Karpas-422 (cell line): Measurements from ENCODE around the gene SMIM35. TPM values are rescaled to one million over a fixed set of nuclear protein-coding genes. Genes with fewer than 3 reads are reported as not detected.
"Not testable (repeated sequence)": the region's sequence is repeated elsewhere in the genome, so short reads cannot be mapped to it uniquely, and the experiment has no call there.

Experiments used
- DNase-seq: peaks from one replicate; pipeline ENCODE4 v3.0.0-alpha.2; 2015
- H2AFZ ChIP-seq: fragments of 200-600 bp; sonication (generic); 2 replicates; pipeline ENCODE4 v1.6.1; 2014; ENCODE audit warnings: antibody characterized with exemption, low read length, mixed read lengths
- H3K27ac ChIP-seq: fragments of 200-600 bp; sonication (generic); 2 replicates; pipeline ENCODE4 v1.5.1; 2014; ENCODE audit warnings: mild to moderate bottlenecking, low read length, moderate library complexity
- H3K27me3 ChIP-seq: fragments of 200-600 bp; sonication (generic); 2 replicates; pipeline ENCODE4 v1.6.1; 2014; ENCODE audit warnings: low read length, mixed read lengths
- H3K36me3 ChIP-seq: fragments of 200-600 bp; sonication (generic); 2 replicates; pipeline ENCODE4 v1.6.1; 2014; ENCODE audit warnings: low read length, mixed read lengths; ENCODE audit not compliant: insufficient read depth
- H3K4me1 ChIP-seq: fragments of 200-600 bp; sonication (generic); 2 replicates; pipeline ENCODE4 v1.6.1; 2014; ENCODE audit warnings: mild to moderate bottlenecking, low read length, mixed read lengths
- H3K4me2 ChIP-seq: fragments of 200-600 bp; sonication (generic); 2 replicates; pipeline ENCODE4 v1.6.1; 2014; ENCODE audit warnings: low read length, low read depth, mild to moderate bottlenecking; ENCODE audit not compliant: poor library complexity, severe bottlenecking
- H3K4me3 ChIP-seq: fragments of 200-600 bp; sonication (generic); 2 replicates; pipeline ENCODE4 v1.5.1; 2014; ENCODE audit warnings: mild to moderate bottlenecking, antibody characterized with exemption, low read length, mixed read lengths
- H3K79me2 ChIP-seq: fragments of 200-600 bp; sonication (generic); 2 replicates; pipeline ENCODE4 v1.6.1; 2014; ENCODE audit warnings: mild to moderate bottlenecking, low read length, mixed read lengths
- H3K9ac ChIP-seq: fragments of 200-600 bp; sonication (generic); 2 replicates; pipeline ENCODE4 v1.6.0; 2014; ENCODE audit warnings: low read length
- H3K9me2 ChIP-seq: fragments of 200-600 bp; sonication (generic), shearing (Covaris generic); replicated peaks from 2 replicates; pipeline ENCODE4 v1.6.0; 2014; ENCODE audit warnings: mild to moderate bottlenecking, low read length, moderate library complexity; ENCODE audit not compliant: insufficient read depth
- H3K9me3 ChIP-seq: fragments of 300-700, 200-600 bp; sonication (generic); 2 replicates; pipeline ENCODE4 v1.6.1; 2014; ENCODE audit warnings: low read length, mixed read lengths
- H4K20me1 ChIP-seq: fragments of 200-600 bp; sonication (generic); 2 replicates; pipeline ENCODE4 v1.6.1; 2014; ENCODE audit warnings: mild to moderate bottlenecking, antibody characterized with exemption, low read length, low read depth; ENCODE audit not compliant: insufficient read depth
- total RNA-seq: library from RNA; depleted of rRNA; stranded (reverse); fragments of >200 nt; shearing (Covaris generic); gene quantifications from 2 replicates; pipeline ENCODE4 v1.2.3, GENCODE V29; 2014; ENCODE audit warnings: low replicate concordance

SMIM35 gene
- total RNA-seq, 1 experiment from 2014 or later: not detected

GRCh38 chr11:118012083-118012669 is 74.6 kb downstream of the SMIM35 start:
- Histone ChIP-seq H3K79me2 (no peaks in the 10 kb centered on the region), H3K9me2 (no peaks in the 10 kb centered on the region), H3K4me1 (peaks cover 65% of the 10 kb centered on the region), H3K4me3 (no peak overlapping the region), H3K36me3 (no peaks in the 10 kb centered on the region), H3K27me3 (no peaks in the 10 kb centered on the region), H2AFZ (no peak overlapping the region), H3K9ac (peak overlapping the region; percentile 90), H4K20me1 (no peaks in the 10 kb centered on the region), H3K27ac (peak overlapping the region; percentile 100), H3K9me3 (no peaks in the 10 kb centered on the region), H3K4me2 (peak overlapping the region; percentile 92)
- DNase-seq: peak; percentile 65

- Histone ChIP-seq H3K27ac (peak overlapping the region; percentile 100), H3K9ac (peak overlapping the region; percentile 90), H3K27me3 (no peaks in the 10 kb centered on the region), H4K20me1 (no peaks in the 10 kb centered on the region), H3K4me1 (peaks cover 74% of the 10 kb centered on the region), H2AFZ (no peak overlapping the region), H3K9me2 (no peaks in the 10 kb centered on the region), H3K9me3 (no peaks in the 10 kb centered on the region), H3K36me3 (no peaks in the 10 kb centered on the region), H3K4me2 (peak overlapping the region; percentile 92), H3K79me2 (no peaks in the 10 kb centered on the region), H3K4me3 (peak overlapping the region; percentile 67)
- DNase-seq: peak; percentile 90
Measured at GRCh38 chr11:118010738-118011461, 75.9 kb downstream of the SMIM35 start.

GRCh38 chr11:118009864-118010737 is 76.7 kb downstream of the SMIM35 start:
- H3K27me3 ChIP-seq: no peaks in the 10 kb centered on the region
- H3K4me1 ChIP-seq: peaks cover 76% of the 10 kb centered on the region
- peak overlapping the region; percentile 90 for H3K9ac ChIP-seq
- peak overlapping the region; percentile 92 for H3K4me2 ChIP-seq
- no peaks in the 10 kb centered on the region for H3K36me3 ChIP-seq
- no peaks in the 10 kb centered on the region for H4K20me1 ChIP-seq
- H3K4me3 ChIP-seq: peak overlapping the region; percentile 67
- H3K79me2 ChIP-seq: no peaks in the 10 kb centered on the region
- peak; percentile 93 for DNase-seq
- peak overlapping the region; percentile 100 for H3K27ac ChIP-seq
- no peak overlapping the region for H2AFZ ChIP-seq
- no peaks in the 10 kb centered on the region for H3K9me2 ChIP-seq
- H3K9me3 ChIP-seq: no peaks in the 10 kb centered on the region

GRCh38 chr11:118008271-118008911 is 78.4 kb downstream of the SMIM35 start:
- no peak for DNase-seq
- H3K79me2 ChIP-seq: no peaks in the 10 kb centered on the region
- peak overlapping the region; percentile 100 for H3K27ac ChIP-seq
- H3K4me2 ChIP-seq: peak overlapping the region; percentile 92
- H3K9me2 ChIP-seq: no peaks in the 10 kb centered on the region
- no peaks in the 10 kb centered on the region for H3K9me3 ChIP-seq
- H4K20me1 ChIP-seq: no peaks in the 10 kb centered on the region
- peak overlapping the region; percentile 61 for H3K9ac ChIP-seq
- H3K36me3 ChIP-seq: no peaks in the 10 kb centered on the region
- no peak overlapping the region for H2AFZ ChIP-seq
- peak overlapping the region; percentile 15; the same call in 1 of the 2 replicates for H3K4me3 ChIP-seq
- H3K4me1 ChIP-seq: peaks cover 82% of the 10 kb centered on the region
- H3K27me3 ChIP-seq: no peaks in the 10 kb centered on the region

DNA sequence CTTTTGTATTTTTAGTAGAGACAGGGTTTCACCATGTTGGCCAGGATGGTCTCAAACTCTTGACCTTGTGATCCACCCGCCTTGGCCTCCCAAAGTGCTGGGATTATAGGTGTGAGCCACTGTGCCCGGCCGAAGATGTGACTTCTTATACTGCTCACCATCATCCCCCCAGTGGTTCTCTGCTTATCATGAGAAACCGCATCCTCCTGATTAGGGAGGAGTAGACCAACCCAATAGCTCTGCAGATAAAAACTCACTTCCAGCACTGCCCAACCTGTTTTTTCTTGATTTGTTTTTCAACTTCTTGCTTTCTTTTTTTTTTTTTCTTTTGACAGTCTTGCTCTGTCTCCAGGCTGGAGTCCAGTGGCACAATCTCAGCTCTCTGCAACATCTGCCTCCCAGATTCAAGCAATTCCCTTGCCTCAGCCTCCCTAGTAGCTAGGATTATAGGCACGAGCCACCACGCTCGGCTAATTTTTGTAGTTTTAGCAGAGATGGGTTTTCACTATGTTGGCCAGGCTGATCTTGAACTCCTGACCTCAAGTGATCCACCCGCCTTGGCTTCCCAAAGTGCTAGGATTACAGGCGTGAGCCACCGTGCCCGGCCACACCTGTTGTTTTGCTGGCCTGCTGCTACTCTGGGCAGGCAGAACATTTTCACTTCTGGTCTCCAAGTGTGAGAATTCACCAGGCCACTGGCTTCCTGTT is 79.0 kb downstream of the SMIM35 start:
- H3K27me3 ChIP-seq, H3K9me2 ChIP-seq, H3K79me2 ChIP-seq, H3K36me3 ChIP-seq, H4K20me1 ChIP-seq, H2AFZ ChIP-seq, H3K4me3 ChIP-seq, H3K9me3 ChIP-seq: not testable (repeated sequence)
- Histone ChIP-seq H3K9ac (peak overlapping the region; percentile 61), H3K4me1 (peaks cover 84% of the 10 kb centered on the region), H3K27ac (peak overlapping the region; percentile 100), H3K4me2 (peak overlapping the region; percentile 92)
- peak; percentile 65 for DNase-seq

DNA sequence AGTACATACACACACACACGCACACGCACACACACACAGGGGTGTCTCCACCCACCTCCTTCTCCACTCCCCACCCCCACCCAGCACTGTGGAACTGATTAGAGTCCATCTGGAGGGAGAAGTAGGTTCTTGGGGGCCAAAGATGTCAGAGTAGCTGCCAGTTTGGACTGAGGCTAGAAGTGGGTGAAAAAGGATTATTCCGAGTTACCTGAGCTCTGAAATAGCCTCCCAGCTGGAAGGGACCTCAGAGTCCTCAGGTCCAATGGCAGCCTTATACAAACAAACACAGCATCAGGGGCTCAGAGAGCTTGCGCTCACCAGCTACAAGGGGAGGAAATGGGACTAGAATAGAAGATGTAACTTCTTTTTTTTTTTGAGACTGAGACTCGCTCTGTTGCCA is 79.7 kb downstream of the SMIM35 start:
- peak; percentile 75 for DNase-seq
- Histone ChIP-seq H3K36me3 (no peaks in the 10 kb centered on the region), H3K27me3 (no peaks in the 10 kb centered on the region), H3K4me1 (peaks cover 84% of the 10 kb centered on the region), H3K27ac (peak overlapping the region; percentile 100), H3K9me3 (no peaks in the 10 kb centered on the region), H3K79me2 (no peaks in the 10 kb centered on the region), H3K9me2 (no peaks in the 10 kb centered on the region), H3K4me2 (peak overlapping the region; percentile 92), H4K20me1 (no peaks in the 10 kb centered on the region), H2AFZ (no peak overlapping the region), H3K9ac (peak overlapping the region; percentile 61), H3K4me3 (peak overlapping the region; percentile 47)

DNA sequence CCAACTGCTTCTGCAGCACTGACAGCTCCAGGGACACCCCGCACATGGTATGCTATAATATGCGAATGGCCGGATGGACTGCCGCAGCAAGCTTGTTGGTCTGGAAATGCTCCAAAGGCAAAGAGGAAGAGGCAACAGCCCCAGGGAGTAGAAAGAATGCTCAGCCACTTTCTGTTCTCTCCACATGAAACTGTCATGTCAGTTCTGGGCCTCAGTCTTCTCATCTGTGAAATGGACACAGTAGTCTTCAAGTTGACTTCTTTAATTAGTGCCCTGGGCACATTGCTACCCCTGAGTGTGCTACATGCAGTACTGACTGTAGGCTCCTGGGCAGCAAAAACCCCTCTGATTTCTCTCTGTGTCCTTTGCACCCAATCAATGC is 80.6 kb downstream of the SMIM35 start:
- Histone ChIP-seq H3K9ac (no peak overlapping the region; the same call in 1 of the 2 replicates), H3K4me3 (no peak overlapping the region), H3K4me1 (peaks cover 81% of the 10 kb centered on the region), H3K27me3 (no peaks in the 10 kb centered on the region), H4K20me1 (no peaks in the 10 kb centered on the region), H2AFZ (no peak overlapping the region), H3K36me3 (no peaks in the 10 kb centered on the region), H3K4me2 (peak overlapping the region; percentile 92), H3K27ac (peak overlapping the region; percentile 100), H3K9me3 (no peaks in the 10 kb centered on the region), H3K79me2 (no peaks in the 10 kb centered on the region), H3K9me2 (no peaks in the 10 kb centered on the region)
- no peak for DNase-seq
